Memory B cell (primary cell): ENCODE data around the gene TMPRSS2.
A peak's percentile ranks its signal among the peaks of the same experiment; 100 is the strongest.
"Not testable (repeated sequence)": the region's sequence is repeated elsewhere in the genome, so short reads cannot be mapped to it uniquely, and the experiment has no call there.

ENCODE experiments used
- ATAC-seq: fragments of 150-1000 bp; cut with Tn5 transposase; 2 replicates; pipeline ENCODE4 v1.10.0; 2021; ENCODE audit warnings: low read depth, mild to moderate bottlenecking, moderate library complexity
- DNase-seq, 2 donors: peaks; one replicate each; pipeline ENCODE4 v3.0.0; 2022; ENCODE audit warnings: low spot score in 2 of 2
- H3K27ac Mint-ChIP-seq: one replicate; pipeline ENCODE4 v1.8.0; 2022; ENCODE audit warnings: mild to moderate bottlenecking, moderate library complexity, mixed read lengths
- H3K27me3 Mint-ChIP-seq: one replicate; pipeline ENCODE4 v1.8.0; 2022; ENCODE audit warnings: mixed read lengths
- H3K36me3 Mint-ChIP-seq: one replicate; pipeline ENCODE4 v1.8.0; 2022; ENCODE audit warnings: mild to moderate bottlenecking, mixed read lengths
- H3K4me1 Mint-ChIP-seq: one replicate; pipeline ENCODE4 v1.8.0; 2022; ENCODE audit warnings: mixed read lengths
- H3K4me3 Mint-ChIP-seq: one replicate; pipeline ENCODE4 v1.8.0; 2022; ENCODE audit warnings: mild to moderate bottlenecking, moderate library complexity, mixed read lengths
- H3K9me3 Mint-ChIP-seq: one replicate; pipeline ENCODE4 v1.8.0; 2022; ENCODE audit warnings: mixed read lengths

Gene TMPRSS2

DNA sequence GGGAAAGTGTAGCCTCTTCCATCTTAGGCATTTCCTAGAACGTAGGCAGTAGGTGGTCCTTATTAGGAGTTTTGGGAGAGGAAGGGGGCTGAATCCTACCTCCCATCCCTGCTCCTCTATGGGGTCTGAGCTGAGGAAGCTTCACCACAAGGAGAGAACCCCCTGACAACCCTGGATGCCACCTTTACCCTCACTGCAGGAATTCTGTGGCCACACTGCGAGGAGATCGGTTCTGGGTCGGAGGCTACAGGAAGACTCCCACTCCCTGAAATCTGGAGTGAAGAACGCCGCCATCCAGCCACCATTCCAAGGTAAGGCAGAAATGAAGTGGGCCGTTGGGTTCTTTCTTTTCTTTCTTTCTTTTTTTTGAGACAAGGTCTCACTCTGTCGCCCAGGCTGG is 80.4 kb downstream of the TMPRSS2 start:
- Mint-ChIP-seq H3K4me3 (peak overlapping the region; percentile 96), H3K9me3 (no peaks in the 10 kb centered on the region), H3K4me1 (peaks cover 39% of the 10 kb centered on the region), H3K36me3 (peaks cover 16% of the 10 kb centered on the region), H3K27ac (peak overlapping the region; percentile 24), H3K27me3 (no peaks in the 10 kb centered on the region)
- ATAC-seq: no peak
- no peak for DNase-seq

DNA sequence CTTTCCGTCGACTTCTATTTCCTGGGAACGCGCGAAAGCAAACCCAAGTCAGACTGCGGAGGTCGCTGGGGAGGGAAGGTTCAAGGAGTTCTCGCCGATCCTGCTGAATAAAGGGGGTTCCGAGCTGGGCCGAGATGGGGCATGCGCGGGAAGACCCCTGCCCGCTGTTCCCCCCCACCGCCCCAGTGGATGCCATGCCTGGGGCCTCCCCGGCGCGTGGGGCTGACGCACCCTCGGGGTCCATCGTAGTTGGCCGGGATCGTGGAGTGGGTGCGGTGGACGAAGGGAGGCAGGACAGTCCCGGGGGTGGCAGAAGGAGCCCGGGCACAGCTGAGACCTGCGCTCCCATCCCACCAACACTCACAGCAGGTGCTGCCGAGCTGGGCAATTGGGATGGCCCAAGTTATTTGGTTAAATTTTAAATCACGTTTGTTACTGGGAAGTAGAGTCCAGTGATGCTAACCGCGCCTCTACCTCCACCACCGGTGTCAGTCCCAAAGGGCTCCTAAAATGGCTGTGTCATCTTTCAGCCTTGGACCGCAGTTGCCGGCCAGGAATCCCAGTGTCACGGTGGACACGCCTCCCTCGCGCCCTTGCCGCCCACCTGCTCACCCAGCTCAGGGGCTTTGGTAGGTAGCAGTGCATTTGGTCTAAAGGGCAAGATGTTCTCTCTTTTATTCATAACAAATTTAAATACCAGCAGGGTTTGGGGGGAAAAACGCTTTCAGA is 81.1 kb downstream of the TMPRSS2 start:
- DNase-seq: no peak
- ATAC-seq: no peak

DNA sequence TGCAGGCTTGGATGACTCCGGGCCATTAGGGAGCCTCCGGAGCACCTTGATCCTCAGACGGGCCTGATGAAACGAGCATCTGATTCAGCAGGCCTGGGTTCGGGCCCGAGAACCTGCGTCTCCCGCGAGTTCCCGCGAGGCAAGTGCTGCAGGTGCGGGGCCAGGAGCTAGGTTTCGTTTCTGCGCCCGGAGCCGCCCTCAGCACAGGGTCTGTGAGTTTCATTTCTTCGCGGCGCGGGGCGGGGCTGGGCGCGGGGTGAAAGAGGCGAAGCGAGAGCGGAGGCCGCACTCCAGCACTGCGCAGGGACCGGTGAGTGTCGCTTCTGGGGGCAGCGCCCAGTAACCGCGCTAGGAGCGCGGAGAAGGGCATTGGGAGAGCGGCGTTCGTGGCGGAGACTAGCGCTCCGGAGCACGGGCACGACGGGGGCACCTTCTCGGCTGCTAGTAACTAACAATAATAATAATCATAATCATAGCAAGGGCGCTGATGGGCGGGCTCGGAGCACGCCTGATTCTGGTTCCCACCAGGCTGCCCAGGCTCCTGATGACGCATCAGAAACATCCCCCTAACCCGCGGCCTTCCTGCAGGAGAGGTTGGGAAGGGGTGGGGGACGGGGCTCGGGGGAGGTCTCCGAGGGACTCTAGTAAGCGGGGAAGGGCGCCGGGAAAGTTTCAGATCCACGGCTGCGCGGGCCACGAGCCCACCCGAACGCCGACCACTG is 81.8 kb downstream of the TMPRSS2 start, which contains the start of gene MX1:
Gene MX1 (plus strand): TSS at position 286 of the 722 bp plus-strand sequence. CDS start 5,832 bp downstream, outside the sequence.
- peaks cover 36% of the 10 kb centered on the region for H3K4me1 Mint-ChIP-seq
- H3K36me3 Mint-ChIP-seq: peaks cover 10% of the 10 kb centered on the region
- H3K27ac Mint-ChIP-seq: peak within 1 kb of the TSS; percentile 94
- DNase-seq (peak; percentile 74 to 75), ATAC-seq (peak; percentile 97)
- no peaks in the 10 kb centered on the region for H3K27me3 Mint-ChIP-seq
- H3K9me3 Mint-ChIP-seq: no peaks in the 10 kb centered on the region
- peak within 1 kb of the TSS; percentile 96 for H3K4me3 Mint-ChIP-seq

More for the DNA sequence above, 81.1 kb downstream of the TMPRSS2 start:
- Mint-ChIP-seq H3K36me3 (peaks cover 12% of the 10 kb centered on the region), H3K27ac (peak overlapping the region; percentile 24), H3K4me3 (peak overlapping the region; percentile 96), H3K4me1 (peaks cover 38% of the 10 kb centered on the region), H3K9me3 (no peaks in the 10 kb centered on the region), H3K27me3 (no peaks in the 10 kb centered on the region)

DNA sequence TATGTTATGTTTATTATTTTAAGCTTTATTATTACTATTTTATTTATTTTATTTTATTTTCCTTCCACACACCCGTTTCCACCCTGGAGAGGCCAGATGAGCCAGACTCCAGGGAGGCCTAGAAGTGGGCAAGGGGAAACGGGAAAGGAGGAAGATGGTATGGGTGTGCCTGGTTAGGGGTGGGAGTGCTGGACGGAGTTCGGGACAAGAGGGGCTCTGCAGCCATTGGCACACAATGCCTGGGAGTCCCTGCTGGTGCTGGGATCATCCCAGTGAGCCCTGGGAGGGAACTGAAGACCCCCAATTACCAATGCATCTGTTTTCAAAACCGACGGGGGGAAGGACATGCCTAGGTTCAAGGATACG is 82.4 kb downstream of the TMPRSS2 start:
- ATAC-seq (no peak), DNase-seq (no peak)
- Mint-ChIP-seq H3K27ac (peak overlapping the region; percentile 94), H3K36me3 (peaks cover 10% of the 10 kb centered on the region), H3K4me3 (peak overlapping the region; percentile 96), H3K4me1 (peaks cover 40% of the 10 kb centered on the region), H3K9me3 (no peaks in the 10 kb centered on the region), H3K27me3 (no peaks in the 10 kb centered on the region)

DNA sequence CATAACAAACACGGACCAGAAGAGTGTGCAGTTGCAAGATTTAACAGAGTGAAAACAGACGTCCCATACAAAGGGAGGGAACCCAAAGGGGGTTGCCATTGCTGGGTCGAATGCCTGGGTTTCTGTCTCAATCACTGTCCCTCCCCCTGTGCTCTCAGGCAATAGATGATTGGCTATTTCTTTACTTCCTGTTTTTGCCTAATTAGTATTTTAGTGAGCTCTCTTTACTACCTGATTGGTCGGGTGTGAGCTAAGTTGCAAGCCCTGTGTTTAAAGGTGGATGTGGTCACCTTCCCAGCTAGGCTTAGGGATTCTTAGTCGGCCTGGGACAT is 84.7 kb downstream of the TMPRSS2 start:
- peak overlapping the region; percentile 25 for H3K4me3 Mint-ChIP-seq
- DNase-seq: peak in 1 of 2 donors; percentile 25
- not testable (repeated sequence) for ATAC-seq, H3K27me3 Mint-ChIP-seq, H3K36me3 Mint-ChIP-seq, H3K9me3 Mint-ChIP-seq, H3K27ac Mint-ChIP-seq
- H3K4me1 Mint-ChIP-seq: peaks cover 42% of the 10 kb centered on the region

DNA sequence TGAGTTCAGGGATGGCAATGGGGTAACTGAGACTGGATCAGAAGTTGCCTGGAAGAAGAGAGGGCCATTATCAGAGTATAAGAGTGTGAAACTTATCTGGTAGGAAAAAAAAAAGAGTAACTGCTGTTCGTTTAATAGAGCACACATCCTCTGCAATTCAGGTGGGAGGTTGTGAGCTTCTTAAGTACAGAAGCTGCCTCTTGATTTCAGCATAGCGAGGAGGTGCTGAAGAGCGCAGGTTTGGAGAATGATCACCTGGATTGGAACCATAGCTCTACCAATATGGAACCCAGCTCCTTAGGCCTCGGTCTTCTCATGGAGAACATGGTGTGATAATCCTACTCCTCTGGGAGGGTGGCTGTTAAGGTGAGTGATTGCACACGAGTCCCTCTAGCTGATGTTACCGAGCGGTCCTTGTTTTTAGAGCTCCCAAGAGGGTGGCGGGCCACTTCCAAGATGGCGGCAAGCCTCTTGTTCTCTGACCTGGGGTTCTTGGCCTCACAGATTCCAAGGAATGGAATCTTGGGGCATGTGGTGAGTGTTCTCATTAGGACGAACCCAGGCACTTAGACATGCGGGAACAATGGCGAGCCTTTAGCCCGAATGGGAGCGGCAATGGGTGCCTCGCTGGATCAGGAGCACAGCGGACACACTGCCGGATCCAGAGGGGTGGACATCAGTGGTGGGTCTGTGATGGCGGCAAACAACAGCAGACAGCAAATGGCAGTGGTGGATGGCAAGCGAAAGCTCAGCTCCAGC is 85.2 kb downstream of the TMPRSS2 start:
- Mint-ChIP-seq H3K36me3 (peaks cover 2% of the 10 kb centered on the region), H3K4me3 (no peak overlapping the region), H3K27ac (peak overlapping the region; percentile 77), H3K4me1 (peaks cover 36% of the 10 kb centered on the region), H3K9me3 (peaks cover 2% of the 10 kb centered on the region), H3K27me3 (no peaks in the 10 kb centered on the region)
- DNase-seq (no peak), ATAC-seq (no peak)

DNA sequence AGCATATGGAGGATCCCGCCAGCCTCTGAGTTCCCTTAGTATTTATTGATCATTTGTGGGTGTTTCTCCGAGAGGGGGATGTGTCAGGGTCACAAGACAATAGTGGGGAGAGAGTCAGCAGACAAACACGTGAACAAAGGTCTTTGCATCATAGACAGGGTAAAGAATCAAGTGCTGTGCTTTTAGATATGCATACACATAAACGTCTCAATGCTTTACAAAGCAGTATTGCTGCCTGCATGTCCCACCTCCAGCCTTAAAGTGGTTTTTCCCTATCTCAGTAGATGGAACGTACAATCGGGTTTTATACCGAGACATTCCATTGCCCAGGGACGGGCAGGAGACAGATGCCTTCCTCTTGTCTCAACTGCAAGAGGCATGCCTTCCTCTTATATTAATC is 87.0 kb downstream of the TMPRSS2 start:
- peak overlapping the region; percentile 81 for H3K4me3 Mint-ChIP-seq
- not testable (repeated sequence) for ATAC-seq, DNase-seq, H3K36me3 Mint-ChIP-seq, H3K9me3 Mint-ChIP-seq, H3K27me3 Mint-ChIP-seq
- H3K27ac Mint-ChIP-seq: peak overlapping the region; percentile 32
- peaks cover 34% of the 10 kb centered on the region for H3K4me1 Mint-ChIP-seq

DNA sequence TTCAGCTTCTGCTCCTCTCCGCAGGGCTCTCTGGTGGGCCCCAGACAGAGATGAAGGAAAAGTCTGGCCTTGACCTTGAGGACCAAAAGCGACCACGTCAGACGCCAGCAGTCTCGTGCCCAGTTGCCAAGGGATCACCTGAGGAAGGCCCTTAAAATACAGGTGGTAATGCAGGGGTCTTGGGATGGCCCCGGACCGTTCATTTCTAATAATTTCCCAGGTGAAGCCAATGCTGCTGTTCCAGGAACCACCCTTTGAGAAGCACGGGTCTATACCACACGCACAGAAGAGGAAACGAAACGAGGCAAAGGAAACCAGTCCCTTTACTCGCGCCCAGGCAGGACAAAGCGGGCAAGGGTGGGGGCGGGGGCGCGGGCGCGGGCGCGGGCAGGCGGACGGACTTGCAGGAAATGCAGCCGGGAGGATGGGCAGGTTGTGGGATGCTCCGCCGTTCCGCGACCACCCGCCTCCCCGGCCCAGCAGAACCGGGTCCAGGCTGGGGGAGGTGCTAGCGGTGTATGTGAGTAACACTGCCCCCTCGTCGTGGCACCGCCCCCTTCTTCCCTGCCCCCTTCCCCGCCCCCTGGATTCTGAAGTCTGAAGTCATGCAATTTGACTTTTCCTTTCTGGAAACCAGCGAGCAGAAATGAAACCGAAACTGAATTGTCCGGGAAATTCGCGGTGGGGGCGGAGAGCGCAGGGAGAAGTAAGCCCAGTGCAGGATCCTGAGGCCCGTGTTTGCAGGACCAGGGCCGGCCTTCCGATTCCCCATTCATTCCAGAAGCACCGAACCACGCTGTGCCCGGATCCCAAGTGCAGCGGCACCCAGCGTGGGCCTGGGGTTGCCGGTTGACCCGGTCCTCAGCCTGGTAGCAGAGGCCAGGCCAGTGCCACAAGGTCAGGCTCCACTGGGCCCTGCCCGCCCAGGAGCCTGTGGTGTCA is 87.8 kb downstream of the TMPRSS2 start:
- peak overlapping the region; percentile 81 for H3K4me3 Mint-ChIP-seq
- H3K9me3 Mint-ChIP-seq: peaks cover 9% of the 10 kb centered on the region
- H3K36me3 Mint-ChIP-seq: no peaks in the 10 kb centered on the region
- ATAC-seq (peak; percentile 99), DNase-seq (peak; percentile 46 to 49)
- peak overlapping the region; percentile 85 for H3K27ac Mint-ChIP-seq
- peaks cover 31% of the 10 kb centered on the region for H3K4me1 Mint-ChIP-seq
- H3K27me3 Mint-ChIP-seq: no peaks in the 10 kb centered on the region

DNA sequence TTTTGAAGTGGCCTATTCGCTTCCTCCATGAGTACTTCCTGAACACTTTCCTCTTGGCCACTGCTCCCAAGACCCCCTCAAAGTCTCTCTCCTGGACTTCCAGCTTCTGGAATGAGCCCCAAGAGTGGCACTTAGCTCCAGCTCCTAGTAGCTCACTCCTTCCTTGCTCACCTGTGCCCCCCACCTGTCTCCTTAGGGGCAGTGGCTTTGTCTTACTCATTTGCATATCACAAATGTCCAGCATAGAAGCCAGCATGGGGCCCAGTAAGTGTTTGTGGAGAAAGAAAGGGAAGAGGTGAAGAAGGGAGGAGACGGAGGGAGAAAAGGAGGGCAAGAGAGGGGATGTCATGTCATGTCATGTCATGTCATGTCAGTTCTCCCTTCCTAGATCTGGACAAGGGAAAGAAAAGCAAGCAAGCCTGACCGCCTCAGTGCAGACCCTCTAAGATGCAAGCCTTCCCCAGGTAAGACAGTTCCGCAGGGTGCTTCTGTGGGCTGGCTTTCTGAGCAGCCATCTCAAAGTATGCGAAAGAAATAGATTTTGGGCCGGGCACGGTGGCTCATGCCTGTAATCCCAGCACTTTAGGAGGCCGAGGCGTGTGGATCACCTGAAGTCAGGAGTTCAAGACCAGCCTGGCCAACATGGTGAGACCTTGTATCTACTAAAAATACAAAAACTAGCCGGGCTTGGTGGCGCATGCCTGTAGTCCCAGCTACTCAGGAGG is 88.8 kb downstream of the TMPRSS2 start:
- Mint-ChIP-seq H3K27ac (peak overlapping the region; percentile 63), H3K4me3 (peak overlapping the region; percentile 24), H3K36me3 (no peaks in the 10 kb centered on the region), H3K27me3 (no peaks in the 10 kb centered on the region), H3K4me1 (peaks cover 31% of the 10 kb centered on the region), H3K9me3 (peaks cover 13% of the 10 kb centered on the region)
- ATAC-seq (no peak), DNase-seq (no peak)

DNA sequence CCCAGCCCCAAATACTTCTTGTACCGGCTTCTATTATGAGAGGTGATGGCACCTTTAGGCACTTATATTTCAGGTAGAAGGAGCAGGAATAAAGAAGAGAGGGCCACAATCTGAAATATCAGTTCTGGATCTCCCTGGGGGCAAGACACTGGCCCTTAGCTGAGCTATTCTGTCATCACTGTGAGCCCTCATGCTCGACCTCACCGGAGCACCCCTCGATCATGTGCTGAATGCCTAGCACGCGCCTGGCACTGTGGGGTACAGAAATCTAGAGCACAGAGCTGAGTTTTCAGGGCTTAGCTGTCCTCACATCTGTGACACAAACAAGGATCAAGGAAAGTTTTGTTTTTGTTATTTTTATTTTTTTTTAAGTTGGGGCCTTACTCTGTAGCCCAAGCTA is 89.6 kb downstream of the TMPRSS2 start:
- Mint-ChIP-seq H3K27me3 (no peaks in the 10 kb centered on the region), H3K4me3 (no peak overlapping the region), H3K9me3 (peaks cover 16% of the 10 kb centered on the region), H3K4me1 (peaks cover 24% of the 10 kb centered on the region), H3K36me3 (no peaks in the 10 kb centered on the region), H3K27ac (peak overlapping the region; percentile 60)
- DNase-seq: no peak
- ATAC-seq: no peak

DNA sequence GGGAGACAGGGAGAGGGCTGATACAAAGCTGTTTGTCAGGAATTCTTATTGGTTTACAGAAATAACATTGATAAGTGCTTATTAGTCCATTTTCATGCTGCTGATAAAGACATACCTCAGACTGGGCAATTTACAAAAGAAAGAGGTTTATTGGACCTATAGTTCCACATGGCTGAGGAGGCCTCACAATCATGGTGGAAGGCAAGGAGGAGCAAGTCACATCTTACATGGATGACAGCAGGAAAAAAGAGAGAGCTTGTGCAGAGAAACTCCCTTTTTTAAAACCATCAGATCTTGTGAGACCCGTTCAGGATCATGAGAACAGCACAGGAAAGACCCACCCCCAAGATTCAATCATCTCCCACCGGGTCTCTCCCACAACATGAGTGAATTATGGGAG is 90.5 kb downstream of the TMPRSS2 start:
- H3K36me3 Mint-ChIP-seq, H3K4me3 Mint-ChIP-seq, ATAC-seq, DNase-seq, H3K27me3 Mint-ChIP-seq: not testable (repeated sequence)
- Mint-ChIP-seq H3K4me1 (peaks cover 17% of the 10 kb centered on the region), H3K27ac (peak overlapping the region; percentile 25), H3K9me3 (peaks cover 17% of the 10 kb centered on the region)
